HepG2 (cell line): ENCODE results near the gene EBF4. TPM values are rescaled to one million over a fixed set of nuclear protein-coding genes. Genes with fewer than 3 reads are reported as not detected.

Source experiments
- AHR ChIP-seq: IDR thresholded peaks from 2 replicates; pipeline ENCODE4 v1.6.1; 2018; ENCODE audit warnings: missing genetic modification reagents, missing compliant biosample characterization
- HIVEP1 ChIP-seq: sonication (generic); formaldehyde crosslinking; IDR thresholded peaks from 2 replicates; pipeline ENCODE4 v1.4.0; 2020; ENCODE audit warnings: mild to moderate bottlenecking, missing genetic modification reagents
- HOXA9 ChIP-seq: sonication (generic); formaldehyde crosslinking; IDR thresholded peaks from 2 replicates; pipeline ENCODE4 v1.8.1; 2022; ENCODE audit warnings: missing genetic modification reagents, mild to moderate bottlenecking, moderate library complexity, borderline replicate concordance
- SMARCE1 ChIP-seq: fragments of 450-650 bp; IDR thresholded peaks from 2 replicates; pipeline ENCODE4 v1.6.1; 2017; ENCODE audit warnings: borderline replicate concordance
- ZNF12 ChIP-seq: sonication (generic); formaldehyde crosslinking; IDR thresholded peaks from 2 replicates; pipeline ENCODE4 v1.5.0; 2020; ENCODE audit warnings: missing genetic modification reagents
- ZNF317 ChIP-seq: sonication (generic); formaldehyde crosslinking; IDR thresholded peaks from 2 replicates; pipeline ENCODE4 v1.5.0; 2020; ENCODE audit warnings: mild to moderate bottlenecking, missing genetic modification reagents
- ZNF326 ChIP-seq: sonication (generic); formaldehyde crosslinking; IDR thresholded peaks from 2 replicates; pipeline ENCODE4 v1.4.0; 2020; ENCODE audit warnings: missing genetic modification reagents, borderline replicate concordance
- ZNF383 ChIP-seq: sonication (generic); formaldehyde crosslinking; IDR thresholded peaks from 2 replicates; pipeline ENCODE4 v1.4.0; 2020; ENCODE audit warnings: missing genetic modification reagents, mild to moderate bottlenecking, borderline replicate concordance
- ZNF564 ChIP-seq: sonication (generic); formaldehyde crosslinking; IDR thresholded peaks from 2 replicates; pipeline ENCODE4 v1.8.1; 2023; ENCODE audit warnings: mild to moderate bottlenecking, missing genetic modification reagents
- ZNF589 ChIP-seq: sonication (generic); formaldehyde crosslinking; conservative IDR thresholded peaks from 2 replicates; pipeline ENCODE4 v1.8.0; 2022; ENCODE audit warnings: mild to moderate bottlenecking, moderate library complexity, missing genetic modification reagents
- ZNF883 ChIP-seq: sonication (generic); formaldehyde crosslinking; IDR thresholded peaks from 2 replicates; pipeline ENCODE4 v1.5.1; 2020; ENCODE audit warnings: mild to moderate bottlenecking, missing genetic modification reagents; ENCODE audit errors: not compliant biosample characterization
- ZSCAN12 ChIP-seq: sonication (generic); formaldehyde crosslinking; IDR thresholded peaks from 2 replicates; pipeline ENCODE4 v1.9.0; 2021; ENCODE audit warnings: mild to moderate bottlenecking, missing genetic modification reagents
- polyA plus RNA-seq, 8 experiments: library from polyadenylated mRNA; depleted of rRNA in 3 of 8; stranded (reverse) in 7 of 8; unstranded in 1 of 8; fragments of >200 nt; fragmentation: Illumina TruSeq in 4 of 8; extraction: Trizol in 4 of 8; gene quantifications; 2 replicates each; pipeline versions ENCODE4 v1.2.1 to v1.2.3, GENCODE V29; 2011 to 2016; ENCODE audit warnings: low read depth in 4 of 8, missing spikeins in 1 of 8, mixed read lengths in 1 of 8; ENCODE audit not compliant: insufficient read depth in 1 of 8
- total RNA-seq, 5 experiments: library from RNA; depleted of rRNA; stranded (reverse); fragments of >200 nt; fragmentation: Illumina TruSeq; extraction: Trizol; gene quantifications; 2 replicates each; pipeline ENCODE4 v1.2.3, GENCODE V29; 2016; ENCODE audit warnings: low read depth in 1 of 5
- TF ChIP-seq, protein P1 (sequence below): sonication (generic); formaldehyde crosslinking; conservative IDR thresholded peaks from 2 replicates; pipeline ENCODE4 v1.8.0; 2022; ENCODE audit warnings: low read depth, missing genetic modification reagents
- TF ChIP-seq, protein P2 (sequence below): sonication (generic); formaldehyde crosslinking; IDR thresholded peaks from 2 replicates; pipeline ENCODE4 v1.4.0; 2020; ENCODE audit warnings: missing genetic modification reagents
- TF ChIP-seq, protein P3 (sequence below): sonication (generic); formaldehyde crosslinking; IDR thresholded peaks from 2 replicates; pipeline ENCODE4 v1.4.0; 2020; ENCODE audit warnings: missing genetic modification reagents, borderline replicate concordance
- TF ChIP-seq, protein P4 (sequence below): sonication (generic); formaldehyde crosslinking; IDR thresholded peaks from 2 replicates; pipeline ENCODE4 v1.4.0; 2020; ENCODE audit warnings: missing genetic modification reagents, borderline replicate concordance
- TF ChIP-seq, protein P5 (sequence below): sonication (generic); formaldehyde crosslinking; IDR thresholded peaks from 2 replicates; pipeline ENCODE4 v1.4.0; 2020; ENCODE audit warnings: missing genetic modification reagents

Gene EBF4
- total and polyA plus RNA-seq, 2 of the 13 experiments (the other 11 are each of a cell fraction or from before 2014, with no cell fraction given), result 0.84 to 2.2 TPM

DNA sequence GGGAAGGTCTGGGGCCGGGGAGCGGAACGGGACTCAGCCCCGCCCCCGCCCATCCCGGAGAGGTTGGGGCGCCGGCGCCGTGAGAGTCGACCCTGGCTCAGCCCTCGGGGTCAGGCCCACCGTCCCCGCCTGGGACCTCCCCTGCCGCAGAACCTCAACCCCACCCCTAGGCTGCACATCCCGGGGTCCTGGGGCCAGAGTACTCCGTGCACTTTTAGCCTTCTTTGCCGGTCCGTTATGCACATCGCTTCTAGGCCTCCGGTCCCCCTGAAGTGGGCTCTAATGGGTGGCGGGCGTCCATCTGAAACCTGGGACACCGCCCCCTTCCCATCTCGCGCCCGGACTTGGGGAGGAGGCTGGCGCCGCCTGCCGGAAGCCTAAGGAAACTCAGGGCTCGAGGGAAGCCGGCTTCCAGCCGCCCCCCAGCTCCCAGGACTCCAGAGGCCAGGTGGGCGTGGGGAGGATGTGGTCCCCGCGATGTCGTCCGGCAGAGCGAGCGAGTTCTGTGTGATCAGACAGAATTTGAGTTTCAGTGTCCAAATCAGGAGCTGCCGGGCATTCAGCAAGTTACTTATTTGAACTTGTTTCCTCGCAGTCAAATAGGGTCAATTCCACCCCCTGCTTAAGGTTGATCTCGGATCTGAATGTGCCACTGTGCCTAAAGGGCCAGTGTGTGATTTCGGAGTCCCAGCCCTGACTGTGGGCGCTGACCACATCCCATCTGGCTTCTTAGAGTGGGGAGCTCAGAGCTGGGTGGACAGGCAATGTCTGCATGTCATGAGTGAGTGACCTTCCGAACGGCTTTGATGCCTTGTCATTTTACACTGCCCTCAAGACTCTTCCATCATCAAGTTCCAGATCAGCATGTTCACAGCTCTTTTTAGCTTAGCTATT lies 60.2 kb downstream of the EBF4 start (continued):
- TF ChIP-seq, protein P1, sequence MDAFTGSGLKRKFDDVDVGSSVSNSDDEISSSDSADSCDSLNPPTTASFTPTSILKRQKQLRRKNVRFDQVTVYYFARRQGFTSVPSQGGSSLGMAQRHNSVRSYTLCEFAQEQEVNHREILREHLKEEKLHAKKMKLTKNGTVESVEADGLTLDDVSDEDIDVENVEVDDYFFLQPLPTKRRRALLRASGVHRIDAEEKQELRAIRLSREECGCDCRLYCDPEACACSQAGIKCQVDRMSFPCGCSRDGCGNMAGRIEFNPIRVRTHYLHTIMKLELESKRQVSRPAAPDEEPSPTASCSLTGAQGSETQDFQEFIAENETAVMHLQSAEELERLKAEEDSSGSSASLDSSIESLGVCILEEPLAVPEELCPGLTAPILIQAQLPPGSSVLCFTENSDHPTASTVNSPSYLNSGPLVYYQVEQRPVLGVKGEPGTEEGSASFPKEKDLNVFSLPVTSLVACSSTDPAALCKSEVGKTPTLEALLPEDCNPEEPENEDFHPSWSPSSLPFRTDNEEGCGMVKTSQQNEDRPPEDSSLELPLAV, result no peak
- TF ChIP-seq SMARCE1, result no peak
- TF ChIP-seq ZNF326 (CRISPR knock-in tag), result no peak
- TF ChIP-seq, protein P2, sequence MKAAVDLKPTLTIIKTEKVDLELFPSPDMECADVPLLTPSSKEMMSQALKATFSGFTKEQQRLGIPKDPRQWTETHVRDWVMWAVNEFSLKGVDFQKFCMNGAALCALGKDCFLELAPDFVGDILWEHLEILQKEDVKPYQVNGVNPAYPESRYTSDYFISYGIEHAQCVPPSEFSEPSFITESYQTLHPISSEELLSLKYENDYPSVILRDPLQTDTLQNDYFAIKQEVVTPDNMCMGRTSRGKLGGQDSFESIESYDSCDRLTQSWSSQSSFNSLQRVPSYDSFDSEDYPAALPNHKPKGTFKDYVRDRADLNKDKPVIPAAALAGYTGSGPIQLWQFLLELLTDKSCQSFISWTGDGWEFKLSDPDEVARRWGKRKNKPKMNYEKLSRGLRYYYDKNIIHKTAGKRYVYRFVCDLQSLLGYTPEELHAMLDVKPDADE (CRISPR knock-in tag), result peak; percentile 47; the same call in 1 of the 2 replicates
- TF ChIP-seq ZNF564, result no peak
- TF ChIP-seq ZNF12 (CRISPR knock-in tag), result no peak
- no peak for TF ChIP-seq ZSCAN12 (CRISPR knock-in tag)
- TF ChIP-seq, protein P3, sequence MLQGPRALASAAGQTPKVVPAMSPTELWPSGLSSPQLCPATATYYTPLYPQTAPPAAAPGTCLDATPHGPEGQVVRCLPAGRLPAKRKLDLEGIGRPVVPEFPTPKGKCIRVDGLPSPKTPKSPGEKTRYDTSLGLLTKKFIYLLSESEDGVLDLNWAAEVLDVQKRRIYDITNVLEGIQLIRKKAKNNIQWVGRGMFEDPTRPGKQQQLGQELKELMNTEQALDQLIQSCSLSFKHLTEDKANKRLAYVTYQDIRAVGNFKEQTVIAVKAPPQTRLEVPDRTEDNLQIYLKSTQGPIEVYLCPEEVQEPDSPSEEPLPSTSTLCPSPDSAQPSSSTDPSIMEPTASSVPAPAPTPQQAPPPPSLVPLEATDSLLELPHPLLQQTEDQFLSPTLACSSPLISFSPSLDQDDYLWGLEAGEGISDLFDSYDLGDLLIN (CRISPR knock-in tag), result no peak
- TF ChIP-seq HOXA9 (CRISPR knock-in tag), result no peak
- TF ChIP-seq AHR (CRISPR knock-in tag), result no peak
- peak; percentile 61 for TF ChIP-seq ZNF317 (CRISPR knock-in tag)
- TF ChIP-seq HIVEP1 (CRISPR knock-in tag), result peak; percentile 76
- no peak for TF ChIP-seq ZNF383 (CRISPR knock-in tag)
- TF ChIP-seq, protein P4, sequence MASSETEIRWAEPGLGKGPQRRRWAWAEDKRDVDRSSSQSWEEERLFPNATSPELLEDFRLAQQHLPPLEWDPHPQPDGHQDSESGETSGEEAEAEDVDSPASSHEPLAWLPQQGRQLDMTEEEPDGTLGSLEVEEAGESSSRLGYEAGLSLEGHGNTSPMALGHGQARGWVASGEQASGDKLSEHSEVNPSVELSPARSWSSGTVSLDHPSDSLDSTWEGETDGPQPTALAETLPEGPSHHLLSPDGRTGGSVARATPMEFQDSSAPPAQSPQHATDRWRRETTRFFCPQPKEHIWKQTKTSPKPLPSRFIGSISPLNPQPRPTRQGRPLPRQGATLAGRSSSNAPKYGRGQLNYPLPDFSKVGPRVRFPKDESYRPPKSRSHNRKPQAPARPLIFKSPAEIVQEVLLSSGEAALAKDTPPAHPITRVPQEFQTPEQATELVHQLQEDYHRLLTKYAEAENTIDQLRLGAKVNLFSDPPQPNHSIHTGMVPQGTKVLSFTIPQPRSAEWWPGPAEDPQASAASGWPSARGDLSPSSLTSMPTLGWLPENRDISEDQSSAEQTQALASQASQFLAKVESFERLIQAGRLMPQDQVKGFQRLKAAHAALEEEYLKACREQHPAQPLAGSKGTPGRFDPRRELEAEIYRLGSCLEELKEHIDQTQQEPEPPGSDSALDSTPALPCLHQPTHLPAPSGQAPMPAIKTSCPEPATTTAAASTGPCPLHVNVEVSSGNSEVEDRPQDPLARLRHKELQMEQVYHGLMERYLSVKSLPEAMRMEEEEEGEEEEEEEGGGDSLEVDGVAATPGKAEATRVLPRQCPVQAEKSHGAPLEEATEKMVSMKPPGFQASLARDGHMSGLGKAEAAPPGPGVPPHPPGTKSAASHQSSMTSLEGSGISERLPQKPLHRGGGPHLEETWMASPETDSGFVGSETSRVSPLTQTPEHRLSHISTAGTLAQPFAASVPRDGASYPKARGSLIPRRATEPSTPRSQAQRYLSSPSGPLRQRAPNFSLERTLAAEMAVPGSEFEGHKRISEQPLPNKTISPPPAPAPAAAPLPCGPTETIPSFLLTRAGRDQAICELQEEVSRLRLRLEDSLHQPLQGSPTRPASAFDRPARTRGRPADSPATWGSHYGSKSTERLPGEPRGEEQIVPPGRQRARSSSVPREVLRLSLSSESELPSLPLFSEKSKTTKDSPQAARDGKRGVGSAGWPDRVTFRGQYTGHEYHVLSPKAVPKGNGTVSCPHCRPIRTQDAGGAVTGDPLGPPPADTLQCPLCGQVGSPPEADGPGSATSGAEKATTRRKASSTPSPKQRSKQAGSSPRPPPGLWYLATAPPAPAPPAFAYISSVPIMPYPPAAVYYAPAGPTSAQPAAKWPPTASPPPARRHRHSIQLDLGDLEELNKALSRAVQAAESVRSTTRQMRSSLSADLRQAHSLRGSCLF, result no peak
- TF ChIP-seq, protein P5, sequence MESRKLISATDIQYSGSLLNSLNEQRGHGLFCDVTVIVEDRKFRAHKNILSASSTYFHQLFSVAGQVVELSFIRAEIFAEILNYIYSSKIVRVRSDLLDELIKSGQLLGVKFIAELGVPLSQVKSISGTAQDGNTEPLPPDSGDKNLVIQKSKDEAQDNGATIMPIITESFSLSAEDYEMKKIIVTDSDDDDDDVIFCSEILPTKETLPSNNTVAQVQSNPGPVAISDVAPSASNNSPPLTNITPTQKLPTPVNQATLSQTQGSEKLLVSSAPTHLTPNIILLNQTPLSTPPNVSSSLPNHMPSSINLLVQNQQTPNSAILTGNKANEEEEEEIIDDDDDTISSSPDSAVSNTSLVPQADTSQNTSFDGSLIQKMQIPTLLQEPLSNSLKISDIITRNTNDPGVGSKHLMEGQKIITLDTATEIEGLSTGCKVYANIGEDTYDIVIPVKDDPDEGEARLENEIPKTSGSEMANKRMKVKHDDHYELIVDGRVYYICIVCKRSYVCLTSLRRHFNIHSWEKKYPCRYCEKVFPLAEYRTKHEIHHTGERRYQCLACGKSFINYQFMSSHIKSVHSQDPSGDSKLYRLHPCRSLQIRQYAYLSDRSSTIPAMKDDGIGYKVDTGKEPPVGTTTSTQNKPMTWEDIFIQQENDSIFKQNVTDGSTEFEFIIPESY (CRISPR knock-in tag), result no peak
- no peak for TF ChIP-seq ZNF883
- no peak; the same call in 1 of the 2 replicates for TF ChIP-seq ZNF589 (CRISPR knock-in tag)
